Posterior cingulate gyrus (tissue), 11 donors: ENCODE measurements around the gene PLD5.
"Not testable (repeated sequence)": the region's sequence is repeated elsewhere in the genome, so short reads cannot be mapped to it uniquely, and the experiment has no call there.

ENCODE experiments used
- DNase-seq, 10 donors: peaks; one replicate each; pipeline versions ENCODE4 v3.0.0 to v3.0.0-alpha.2; 2020 to 2021; ENCODE audit warnings: mixed read lengths in 3 of 10
- intact Hi-C: fragments of 100-400 bp; cut with DNase I; formaldehyde crosslinking; loops from one replicate; pipeline ENCODE4 v1.15.1; 2023

The PLD5 gene

DNA sequence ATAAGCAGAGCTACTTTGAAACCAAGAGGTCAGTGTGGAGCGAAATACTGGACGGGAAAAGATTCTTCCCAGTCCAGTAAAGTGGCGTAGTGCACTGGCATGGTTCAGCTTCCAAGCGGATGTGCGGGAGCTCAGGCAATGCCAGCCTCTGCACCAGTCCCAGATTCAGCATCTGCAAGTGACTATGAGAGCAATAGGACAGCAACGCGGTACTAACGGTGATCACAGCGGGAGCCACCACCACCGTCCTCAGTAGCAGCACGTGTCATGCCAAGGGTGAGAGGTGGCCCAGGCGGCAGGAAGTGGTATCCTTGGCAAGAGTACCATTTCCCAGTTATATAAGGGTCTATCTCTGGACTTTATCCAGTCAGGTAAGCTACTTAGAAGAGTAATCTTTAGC is 17.8 kb downstream of the PLD5 start:
- intact Hi-C loops: no loop called here
- peak in 2 of 10 donors; percentile 59 to 72 for DNase-seq

DNA sequence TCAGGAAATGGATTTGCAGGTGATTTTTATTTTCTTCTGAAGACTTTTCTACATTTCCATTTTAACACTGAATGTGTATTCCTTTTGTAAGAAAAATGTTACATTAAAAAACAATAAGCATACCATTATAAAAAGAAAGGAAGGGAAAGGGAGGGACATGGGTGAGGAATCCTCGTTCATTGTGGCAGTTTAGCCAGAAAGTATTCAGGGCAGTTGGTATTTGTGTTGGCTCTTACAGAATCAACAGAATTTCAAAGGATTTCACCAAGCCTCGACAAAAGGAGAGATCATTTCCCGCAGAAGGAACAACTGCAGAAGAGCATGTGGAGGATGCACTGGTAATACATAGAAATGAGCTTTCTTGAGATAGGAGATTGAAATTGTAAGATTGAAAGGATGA is 35.0 kb downstream of the PLD5 start:
- no peak for DNase-seq
- intact Hi-C loops: no loop called here

DNA sequence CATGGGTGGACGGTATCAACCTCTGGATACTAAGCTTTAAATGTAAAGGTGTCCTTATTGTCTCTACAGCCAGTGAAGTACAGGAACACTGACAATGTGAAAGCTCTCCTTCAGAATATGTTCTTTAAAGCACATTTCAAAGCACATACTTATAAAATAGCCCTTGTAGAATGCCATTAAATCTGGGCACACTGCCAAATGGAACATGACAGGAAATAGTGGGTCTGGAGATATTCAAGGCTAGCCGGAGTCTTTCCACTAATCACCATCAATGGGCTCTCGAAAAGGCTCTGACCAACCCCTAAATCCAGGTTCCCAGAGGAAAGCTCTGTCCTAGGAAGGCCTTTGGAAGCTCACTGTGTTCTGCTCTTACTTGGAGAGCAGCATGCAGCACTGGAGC is 46.6 kb downstream of the PLD5 start:
- intact Hi-C loops: no loop called here
- DNase-seq: no peak

DNA sequence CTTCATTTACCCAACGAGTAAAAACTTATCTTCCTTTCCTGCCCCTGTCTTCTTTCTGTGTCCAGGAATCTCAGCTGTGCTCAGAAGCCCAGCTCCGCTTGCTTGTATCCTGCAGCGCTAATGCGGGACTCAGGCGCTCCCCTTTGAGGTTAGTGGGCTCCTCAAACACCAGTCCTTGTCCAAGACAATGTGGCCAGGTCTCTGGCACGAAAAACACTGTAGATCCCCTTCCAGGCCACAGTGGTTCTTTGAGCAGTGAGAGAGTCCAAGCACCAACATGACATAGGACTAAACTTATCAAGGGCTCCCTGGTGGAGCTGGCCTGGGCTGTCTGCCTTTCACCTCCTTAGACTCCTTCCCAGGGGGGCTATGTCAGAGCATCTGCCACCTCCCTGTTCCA is 53.7 kb downstream of the PLD5 start:
- DNase-seq: peak in 1 of 10 donors; percentile 61

DNA sequence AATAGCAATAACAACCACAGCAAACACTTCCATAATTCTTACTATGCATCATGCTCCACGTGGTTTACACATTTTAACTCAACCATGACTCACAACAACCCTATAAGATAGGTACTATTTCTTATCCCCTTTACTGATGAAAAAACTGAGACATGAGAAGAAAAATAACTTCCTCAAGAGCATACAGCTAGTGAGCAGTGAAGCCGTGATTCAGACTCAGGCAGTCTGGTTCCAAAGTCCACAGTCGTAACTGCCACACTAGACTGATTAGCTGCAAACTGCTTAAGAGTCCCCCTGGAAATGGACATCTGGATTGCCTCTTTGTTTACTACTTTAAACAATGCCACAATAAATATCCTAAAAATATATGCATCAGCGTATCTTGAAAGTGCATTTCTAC is 55.7 kb downstream of the PLD5 start:
- intact Hi-C loops: loop anchor here (5.0 kb wide), 1 partner anchor 859 kb away; no protein-coding TSS in a partner anchor
- no peak for DNase-seq

More for the DNA sequence above, 53.7 kb downstream of the PLD5 start:
- intact Hi-C loops: no loop called here

DNA sequence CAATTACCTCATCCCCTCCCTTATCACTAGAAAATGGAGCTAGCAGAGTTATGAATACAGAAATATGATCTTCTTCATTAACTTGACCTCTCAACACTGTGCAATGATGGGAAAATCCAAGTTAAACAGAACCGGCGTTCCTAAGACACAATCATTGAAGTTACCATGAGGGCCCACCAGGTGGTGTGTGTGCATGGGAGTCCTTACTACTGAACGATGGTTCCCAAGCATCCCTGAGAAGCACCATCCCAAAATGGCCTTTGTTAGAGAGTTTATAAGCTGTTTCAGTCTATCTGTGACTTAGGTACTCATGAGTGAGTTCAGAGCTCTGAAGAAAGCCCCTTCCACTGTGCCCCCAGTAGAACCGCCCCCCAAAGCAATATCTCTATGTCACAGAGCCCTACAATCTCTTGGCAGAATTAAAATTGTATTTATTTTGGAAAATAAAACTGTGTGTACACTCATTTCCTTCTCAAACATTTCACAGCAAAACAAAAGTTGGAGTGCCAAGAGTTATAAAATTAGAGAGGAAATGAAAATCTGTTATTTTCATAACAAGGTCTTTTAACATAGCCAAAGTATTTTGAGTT is 56.8 kb downstream of the PLD5 start:
- DNase-seq: peak in 9 of 10 donors; percentile 27 to 92 (median 69)
- intact Hi-C loops: loop anchor here (5.0 kb wide), 1 partner anchor 860 kb away; no protein-coding TSS in a partner anchor

DNA sequence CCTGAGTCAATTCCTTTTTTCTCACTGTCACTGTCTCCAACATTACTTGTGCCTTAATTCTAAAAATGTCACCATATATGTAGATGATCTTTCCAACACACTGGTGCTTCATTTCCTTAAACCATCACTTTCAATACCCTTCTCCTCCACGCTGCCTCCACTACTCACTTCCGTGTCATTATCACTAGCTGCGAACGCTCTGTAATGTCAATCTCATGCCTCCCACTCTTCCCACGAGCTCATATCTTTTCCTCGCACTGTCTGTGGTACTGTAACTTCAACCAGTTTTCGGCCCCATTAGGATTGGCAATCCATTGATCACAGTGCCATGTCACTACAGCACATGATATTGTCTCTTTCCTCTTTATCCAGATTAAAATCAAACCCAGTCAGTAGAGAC is 61.6 kb downstream of the PLD5 start:
- intact Hi-C loops: no loop called here
- DNase-seq: no peak

DNA sequence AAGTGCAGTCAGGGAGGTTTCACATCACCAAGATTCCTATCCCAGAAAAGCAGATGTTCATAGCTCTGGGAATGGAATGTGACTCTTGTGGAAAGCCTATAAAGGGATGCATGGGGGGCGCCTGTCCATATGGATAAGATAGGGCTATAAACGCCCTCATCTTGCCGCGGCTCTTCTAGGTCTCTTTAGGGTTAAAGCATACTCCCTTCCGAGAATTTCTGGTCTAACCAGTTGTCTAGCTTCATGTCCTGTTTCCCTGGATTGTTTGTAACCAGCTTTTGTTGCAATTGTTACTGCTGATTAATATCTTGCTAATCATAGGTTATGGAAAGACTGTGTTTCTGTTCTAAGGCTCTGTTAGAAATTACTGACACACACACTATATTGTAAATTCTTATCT is 64.8 kb downstream of the PLD5 start:
- intact Hi-C loops: loop anchor here (10.0 kb wide), 1 partner anchor 435 kb away; no protein-coding TSS in a partner anchor
- DNase-seq: not testable (repeated sequence)

DNA sequence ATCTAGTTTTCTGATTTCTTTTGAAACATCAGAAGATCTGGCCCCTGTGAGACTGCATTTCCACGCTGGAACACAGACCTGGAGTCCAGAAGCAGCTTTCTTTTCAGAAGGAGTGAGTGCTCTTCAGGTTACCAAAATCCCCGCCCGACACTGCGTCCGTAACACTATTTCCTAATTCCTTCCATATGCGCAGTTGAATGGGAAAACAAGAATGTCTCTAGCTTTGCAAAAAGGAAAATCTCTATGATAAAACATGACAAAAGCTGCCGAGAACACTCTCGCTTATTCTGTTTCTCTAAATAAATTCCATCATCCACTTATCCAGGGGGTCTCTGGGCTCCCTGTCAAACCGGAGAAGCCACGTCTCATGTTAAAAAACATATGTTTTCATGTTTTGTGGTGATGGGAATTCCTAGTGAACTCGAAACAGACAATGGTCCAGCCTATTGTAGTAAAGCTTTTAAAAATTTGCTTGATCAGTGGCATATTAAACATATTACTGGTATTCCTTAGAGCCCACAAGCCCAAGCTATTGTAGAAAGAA is 67.7 kb downstream of the PLD5 start:
- no peak for DNase-seq
- intact Hi-C loops: loop anchor here (10.0 kb wide), 1 partner anchor 432 kb away; no protein-coding TSS in a partner anchor

DNA sequence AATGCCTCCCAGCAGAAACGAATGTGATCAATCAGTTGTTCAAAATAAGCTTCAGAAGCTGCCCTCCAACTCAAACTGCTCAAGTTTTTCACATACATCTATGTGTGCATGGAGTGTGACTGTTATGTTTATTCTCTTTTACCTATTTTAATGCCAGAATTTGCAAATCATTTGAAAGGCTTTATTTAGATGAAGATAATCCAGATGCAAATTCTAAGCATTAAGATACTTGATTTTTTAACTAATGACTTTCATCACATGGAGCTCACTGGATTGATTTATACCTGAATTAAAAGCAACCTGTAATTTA is 69.5 kb downstream of the PLD5 start:
- DNase-seq: no peak
- intact Hi-C loops: loop anchor here (10.0 kb wide), 1 partner anchor 430 kb away; no protein-coding TSS in a partner anchor

DNA sequence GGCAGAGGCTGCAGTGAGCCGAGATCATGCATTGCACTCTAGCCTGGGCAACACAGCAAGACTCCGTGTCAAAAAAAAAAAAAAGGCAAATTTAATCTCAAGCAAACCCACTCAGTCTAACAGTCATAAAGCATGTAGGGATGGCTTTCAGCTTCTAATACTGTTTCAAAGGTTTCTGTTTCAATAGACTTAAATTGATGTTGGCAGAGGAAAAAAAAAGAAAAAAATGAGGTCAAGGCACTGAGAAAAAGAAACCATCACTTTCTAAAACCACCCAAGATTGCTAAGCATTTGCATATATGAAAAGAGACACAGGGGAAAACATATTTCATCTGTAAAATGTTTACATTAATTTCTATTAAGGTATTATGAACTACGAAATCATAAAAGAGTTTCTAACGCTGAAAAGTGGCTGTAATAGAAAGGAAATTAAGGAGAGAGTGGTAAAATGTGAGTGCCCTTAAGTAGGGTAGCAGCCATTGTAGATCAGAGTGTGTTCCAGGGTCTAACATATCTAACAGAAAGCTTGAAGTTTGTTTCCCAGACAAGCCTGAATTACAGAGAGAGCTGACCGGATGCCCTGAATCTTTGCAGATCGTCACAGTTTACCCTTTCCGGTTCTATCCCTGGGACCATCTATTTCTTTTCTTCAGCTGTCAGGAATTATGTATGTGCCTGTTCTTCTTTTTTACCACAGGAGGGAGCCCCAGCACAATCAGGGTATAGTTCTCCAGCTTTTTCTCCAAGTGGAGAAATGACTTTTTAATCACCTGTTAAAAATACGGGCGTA is 70.0 kb downstream of the PLD5 start:
- intact Hi-C loops: loop anchor here (10.0 kb wide), 1 partner anchor 430 kb away; no protein-coding TSS in a partner anchor

DNA sequence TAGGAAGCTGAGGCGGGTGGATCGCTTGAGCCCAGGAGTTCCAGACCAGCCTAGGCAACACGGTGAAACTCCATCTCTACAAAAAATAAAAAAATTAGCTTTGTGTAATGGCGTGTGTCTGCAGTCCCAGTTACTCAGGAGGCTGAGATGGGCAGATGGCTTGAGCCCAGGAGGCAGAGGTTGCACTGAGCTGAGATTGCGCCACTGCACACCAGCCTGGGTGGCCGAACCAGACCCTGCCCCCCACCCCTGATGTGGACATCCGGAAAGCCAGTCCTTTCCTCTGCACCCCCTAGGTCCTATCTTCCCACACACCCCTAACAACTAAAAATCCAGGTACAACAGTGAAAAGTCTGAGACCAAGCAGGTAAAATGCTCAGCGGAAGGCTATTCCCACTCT is 71.9 kb downstream of the PLD5 start:
- DNase-seq: no peak
- intact Hi-C loops: loop anchor here (10.0 kb wide), 1 partner anchor 428 kb away; no protein-coding TSS in a partner anchor

More for the DNA sequence above, 70.0 kb downstream of the PLD5 start:
- peak in 1 of 10 donors; percentile 14 for DNase-seq

DNA sequence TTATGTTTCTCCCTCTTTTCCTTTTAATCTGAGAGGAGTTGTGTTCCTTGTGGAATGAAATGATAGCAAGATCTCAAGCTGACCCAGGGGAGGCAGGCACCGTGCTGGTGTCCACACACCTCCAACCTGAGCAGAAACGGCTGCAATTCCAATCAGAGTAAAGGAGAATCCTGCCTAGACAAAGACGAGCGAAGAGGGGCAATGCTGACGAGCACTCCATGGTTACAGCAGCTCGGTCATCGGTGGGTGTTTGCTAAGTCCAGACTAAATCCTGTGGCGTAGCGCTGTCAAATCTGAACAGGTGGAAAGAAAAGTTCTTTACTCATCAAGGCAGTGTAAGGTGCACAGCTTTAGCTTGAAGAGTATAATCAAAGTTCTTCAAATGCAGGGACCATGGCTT is 74.8 kb downstream of the PLD5 start:
- no peak for DNase-seq
- intact Hi-C loops: loop anchor here (10.0 kb wide), 1 partner anchor 425 kb away; no protein-coding TSS in a partner anchor

DNA sequence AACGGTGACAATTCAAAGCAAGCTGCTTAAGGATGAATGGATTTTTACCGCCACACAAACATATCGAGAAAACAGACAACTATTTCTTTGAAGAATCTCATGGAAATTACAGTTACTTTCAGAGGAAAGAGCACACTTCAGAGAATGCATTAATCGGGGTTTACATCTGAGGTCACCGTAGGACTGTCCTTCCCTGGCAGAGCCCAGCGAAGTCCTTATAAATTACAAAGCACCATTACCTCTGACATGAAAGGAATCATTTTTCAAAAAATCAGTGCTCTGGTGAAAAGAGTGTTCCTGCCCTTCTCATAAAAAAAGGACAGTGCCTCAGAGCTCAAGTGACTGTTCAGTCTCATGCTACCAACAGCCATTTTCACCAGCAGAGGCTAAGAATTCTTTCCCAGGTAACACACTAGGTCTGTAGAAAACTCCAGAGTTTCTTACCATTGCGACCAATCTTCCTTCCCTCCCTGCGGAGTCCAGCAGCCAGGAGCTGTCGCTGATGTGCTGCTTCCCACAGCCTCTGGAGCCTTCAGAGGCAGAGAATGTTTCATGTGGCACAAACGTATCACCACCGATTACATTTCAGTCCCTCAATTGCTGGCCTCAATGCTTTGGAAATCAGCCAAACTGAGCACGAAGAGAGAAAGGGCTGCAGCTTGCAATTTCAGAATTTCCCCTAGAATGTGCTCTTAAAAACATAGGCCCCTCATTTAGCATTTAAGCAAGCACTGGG is 75.4 kb downstream of the PLD5 start:
- intact Hi-C loops: no loop called here
- peak in 3 of 10 donors; percentile 6 to 17 (median 7) for DNase-seq

DNA sequence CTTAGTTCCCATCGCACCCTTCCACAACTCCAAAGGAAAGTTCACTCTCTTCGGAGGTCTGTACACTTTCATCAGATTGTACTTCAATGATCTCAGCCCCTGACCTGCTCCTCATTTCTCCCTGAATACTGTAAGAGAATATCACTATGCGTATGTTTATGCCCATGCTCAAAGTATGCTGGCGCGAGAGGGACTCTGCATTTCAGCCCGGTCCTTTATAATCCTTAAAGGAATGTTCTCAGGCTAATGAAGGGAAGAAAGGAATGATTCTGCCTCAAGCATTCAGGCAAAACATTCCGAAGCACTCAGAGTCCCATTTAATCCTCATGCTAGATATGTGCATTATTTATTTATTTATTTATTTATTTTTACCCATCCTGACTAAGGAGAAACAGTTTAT is 76.8 kb downstream of the PLD5 start:
- intact Hi-C loops: no loop called here
- no peak for DNase-seq

DNA sequence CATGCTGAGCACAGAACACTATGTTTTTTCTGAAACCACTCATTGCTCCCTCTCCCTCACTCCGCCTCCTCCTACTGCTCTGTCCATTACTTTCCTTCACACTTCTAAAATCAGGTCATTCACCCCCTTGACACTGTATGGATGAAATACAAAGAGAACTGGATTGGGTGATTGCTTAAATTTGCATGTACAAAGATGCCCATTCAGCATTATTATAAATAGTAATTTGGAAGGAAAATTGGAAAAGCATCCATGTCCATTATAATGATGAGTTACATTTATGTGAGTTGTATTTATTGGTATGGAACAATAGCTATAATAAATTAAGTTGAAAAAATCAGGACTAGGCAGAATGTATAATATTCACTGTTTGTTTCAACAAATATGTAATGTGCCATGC is 83.7 kb downstream of the PLD5 start:
- DNase-seq: no peak
- intact Hi-C loops: no loop called here

DNA sequence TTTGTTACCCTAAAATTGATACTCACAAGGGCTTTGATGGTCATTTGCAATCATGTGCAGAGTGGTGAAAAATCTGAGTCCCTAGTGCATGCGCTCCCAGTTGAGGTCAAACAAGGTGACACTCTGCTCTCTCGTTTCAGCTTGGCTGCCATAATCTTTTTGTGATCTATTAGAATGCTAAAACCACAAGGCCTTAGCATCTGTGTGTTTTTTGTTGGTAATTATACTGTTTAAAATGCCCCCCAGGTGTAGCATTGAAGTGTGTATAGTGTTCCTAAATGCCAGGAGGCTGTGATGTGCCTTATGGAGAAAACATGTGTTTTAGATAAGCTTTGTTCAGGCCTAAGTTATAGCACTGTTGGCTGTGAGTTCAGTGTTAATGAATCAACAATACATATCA is 89.3 kb downstream of the PLD5 start:
- intact Hi-C loops: no loop called here

DNA sequence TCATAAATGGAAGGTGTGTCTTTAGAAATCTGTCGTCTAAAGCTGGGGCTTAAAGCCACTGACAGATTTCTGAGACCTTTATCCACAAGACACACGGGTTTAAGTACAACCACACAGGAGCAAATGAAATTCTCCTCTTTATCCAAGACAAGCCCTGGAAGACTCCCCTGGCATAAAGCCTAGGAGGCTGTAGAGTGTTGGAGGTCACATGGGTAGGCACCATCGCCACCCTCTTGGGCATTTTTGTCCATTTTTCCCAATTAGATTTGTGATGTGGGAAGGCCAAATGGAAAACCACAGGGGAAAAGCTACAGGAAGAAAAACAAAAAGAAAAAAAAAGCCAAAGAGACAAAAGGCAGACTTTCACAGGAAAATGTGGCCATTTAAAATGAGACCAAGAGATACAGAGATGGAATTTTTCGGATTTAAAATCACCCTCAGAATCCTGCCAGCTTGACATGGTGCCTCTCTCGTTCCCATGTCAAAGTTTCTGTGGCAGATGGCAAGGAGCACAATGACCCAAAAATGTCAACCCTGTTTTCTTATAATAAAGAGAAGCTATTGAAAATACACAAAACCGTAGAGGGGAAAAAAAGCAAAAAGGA is 91.9 kb downstream of the PLD5 start:
- intact Hi-C loops: no loop called here
- DNase-seq: no peak

More for the DNA sequence above, 89.3 kb downstream of the PLD5 start:
- no peak for DNase-seq

DNA sequence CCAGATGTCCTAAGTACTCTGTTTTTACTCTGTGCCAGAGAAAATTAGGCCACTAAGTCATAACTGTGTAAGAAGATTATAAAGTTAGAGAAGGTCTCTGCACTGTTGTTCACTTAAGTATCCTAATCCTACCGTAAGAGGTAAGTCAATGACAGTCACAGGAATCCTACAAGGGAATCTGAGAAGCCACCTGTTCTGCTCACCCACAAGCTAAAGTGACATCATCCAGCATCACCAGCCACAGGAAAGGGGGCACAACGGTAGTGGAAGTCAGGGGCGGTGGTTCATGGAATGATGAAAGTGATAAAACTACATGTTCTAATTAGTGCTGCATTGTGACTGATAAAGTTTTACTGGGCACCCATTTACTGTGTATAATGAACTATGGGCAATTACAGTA is 92.7 kb downstream of the PLD5 start:
- DNase-seq: no peak
- intact Hi-C loops: no loop called here

DNA sequence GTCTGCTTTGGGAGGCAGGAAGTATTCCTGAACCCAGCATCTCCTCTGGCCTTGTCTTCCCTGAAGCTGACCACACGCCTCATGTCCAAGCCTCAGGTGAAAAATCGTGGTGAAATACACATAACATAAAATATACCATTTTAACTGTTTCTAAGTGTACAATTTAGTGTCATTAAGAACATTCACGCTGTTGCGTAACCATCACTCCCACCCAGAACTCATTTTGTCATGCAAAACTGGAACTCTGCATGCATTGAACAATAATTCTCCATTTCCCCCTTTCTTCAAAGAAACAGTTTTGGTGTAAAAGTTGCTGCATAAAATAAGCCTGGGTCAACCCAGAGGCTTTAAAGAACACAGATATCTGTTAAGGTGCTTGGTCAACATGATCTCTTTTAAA is 93.5 kb downstream of the PLD5 start:
- intact Hi-C loops: no loop called here
- no peak for DNase-seq
